ENCODE measurements around the gene LEMD1. TPM values are rescaled to one million over a fixed set of nuclear protein-coding genes. Genes with fewer than 3 reads are reported as not detected.
A peak's percentile ranks its signal among the peaks of the same experiment; 100 is the strongest.
"Not testable (repeated sequence)": the region's sequence is repeated elsewhere in the genome, so short reads cannot be mapped to it uniquely, and the experiment has no call there.

The LEMD1 gene
- total RNA-seq, 2 experiments from 2014 or later, result 0.66 to 0.79 TPM

DNA sequence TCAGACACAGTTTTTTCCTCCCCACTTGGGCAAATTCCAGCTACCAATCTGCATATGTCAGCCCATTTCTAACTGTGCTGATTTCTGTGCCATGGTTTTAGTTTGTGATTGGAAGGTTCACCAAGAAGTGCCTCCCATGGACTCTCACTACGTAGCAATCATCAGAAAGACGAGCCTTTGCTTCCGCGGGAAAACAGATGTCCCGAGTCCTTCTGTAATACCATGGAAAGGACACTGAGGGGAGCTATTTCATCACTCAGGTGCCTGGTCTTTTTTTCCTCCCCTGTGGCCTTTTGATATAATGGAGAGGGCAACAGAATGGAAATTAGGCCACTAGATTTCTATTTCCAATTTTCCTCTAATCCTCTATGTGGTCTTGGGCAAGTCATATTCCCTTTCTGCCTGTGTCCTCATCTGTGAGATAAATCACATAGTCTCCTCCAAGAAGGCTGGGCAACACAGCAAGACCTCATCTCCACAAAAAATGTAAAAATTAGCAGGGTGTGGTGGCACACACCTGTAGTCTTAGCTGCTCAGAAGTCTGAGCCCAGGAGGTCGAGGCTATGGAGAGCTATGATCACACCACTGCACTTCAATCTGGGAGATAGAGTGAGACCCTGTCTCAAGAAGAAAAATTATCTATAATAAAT, 24.8 kb downstream of the LEMD1 start:
- peak; percentile 38 for DNase-seq
- H3K4me3 Mint-ChIP-seq, result no peak overlapping the region
- H3K9me3 Mint-ChIP-seq (ENCODE audit: low read depth), result no peaks in the 10 kb centered on the region
- intact Hi-C loops (cut with DNase I, micrococcal nuclease), result loop anchor here (1.0 to 10.0 kb wide), 4 partner anchors 34 to 258 kb away; no protein-coding TSS in a partner anchor
- no peaks in the 10 kb centered on the region for H3K36me3 Mint-ChIP-seq (ENCODE audit: low read depth)
- H3K27ac Mint-ChIP-seq, result no peak overlapping the region
- H3K4me1 Mint-ChIP-seq, result no peaks in the 10 kb centered on the region
- ChIA-PET POLR2A (no interaction called here), CTCF (interaction anchor here (0.6 to 3.6 kb wide), 23 partner anchors 10 to 326 kb away, joined by 3 to 79 read pairs (median 6); no protein-coding TSS in a partner anchor)
- H3K27me3 Mint-ChIP-seq, result peaks cover 6% of the 10 kb centered on the region
- ATAC-seq, result peak; percentile 68

DNA sequence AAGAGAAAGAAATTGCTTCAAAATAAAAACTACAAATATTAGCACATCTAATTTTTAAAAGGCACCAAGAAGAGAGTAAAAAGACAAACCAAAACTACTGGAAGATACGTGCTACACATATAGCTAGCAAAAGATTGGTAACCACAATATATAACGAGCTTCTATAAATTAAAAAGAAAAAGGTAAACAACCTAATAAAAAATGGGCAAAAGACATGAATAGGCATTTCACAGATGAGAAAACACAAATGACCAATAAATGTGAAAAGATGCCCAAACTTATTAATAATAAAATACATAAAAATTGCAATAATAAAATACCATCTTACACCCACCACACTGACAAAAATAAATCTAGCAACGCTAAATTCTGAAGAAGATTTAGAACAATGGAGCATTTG, 26.2 kb downstream of the LEMD1 start:
- no peak for ATAC-seq
- intact Hi-C loops (cut with DNase I, micrococcal nuclease), result loop anchor here in 1 of 2 experiments (2.0 to 10.0 kb wide), 2 partner anchors 35 to 259 kb away; no protein-coding TSS in a partner anchor

DNA sequence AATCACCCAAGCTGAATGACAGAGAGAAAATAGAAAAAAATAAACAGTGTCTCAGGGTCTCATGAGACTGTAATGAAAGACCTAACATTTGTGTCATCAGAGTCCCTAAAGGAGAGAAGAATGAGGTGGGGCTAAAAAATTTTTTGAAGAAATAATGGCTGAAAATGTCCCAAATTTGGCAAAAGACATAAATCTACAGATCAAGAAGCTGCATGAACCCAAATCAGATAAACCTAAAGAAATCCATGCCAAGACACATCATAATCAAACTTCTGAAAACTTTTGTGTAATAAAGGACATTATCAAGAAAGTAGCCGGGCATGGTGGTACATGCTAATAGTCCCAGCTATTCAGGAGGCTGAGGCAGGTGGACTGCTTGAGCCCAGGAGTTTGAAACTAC, 29.2 kb downstream of the LEMD1 start:
- Mint-ChIP-seq H3K36me3 (ENCODE audit: low read depth) (no peaks in the 10 kb centered on the region), H3K27ac (no peak overlapping the region), H3K27me3 (peaks cover 13% of the 10 kb centered on the region), H3K9me3 (ENCODE audit: low read depth) (no peaks in the 10 kb centered on the region), H3K4me3 (no peak overlapping the region), H3K4me1 (no peaks in the 10 kb centered on the region)
- no peak for DNase-seq
- CTCF ChIA-PET, result interaction anchor here (1.3 kb wide), 1 partner anchor 132 kb away, joined by 4 read pairs; no protein-coding TSS in a partner anchor
- POLR2A ChIA-PET, result no interaction called here
- no peak for ATAC-seq
- intact Hi-C loops (cut with DNase I, micrococcal nuclease), result loop anchor here in 1 of 2 experiments (10.0 kb wide), 1 partner anchor 262 kb away; no protein-coding TSS in a partner anchor

More for the DNA sequence above, 26.2 kb downstream of the LEMD1 start:
- Mint-ChIP-seq H3K36me3 (ENCODE audit: low read depth) (no peaks in the 10 kb centered on the region), H3K4me3 (no peak overlapping the region), H3K9me3 (ENCODE audit: low read depth) (no peaks in the 10 kb centered on the region), H3K4me1 (no peaks in the 10 kb centered on the region), H3K27me3 (peaks cover 11% of the 10 kb centered on the region), H3K27ac (no peak overlapping the region)
- no peak for DNase-seq
- ChIA-PET CTCF (interaction anchor here (0.7 to 3.6 kb wide), 10 partner anchors 9 to 138 kb away, joined by 3 to 79 read pairs (median 6); no protein-coding TSS in a partner anchor), POLR2A (interaction anchor here (0.6 kb wide), 1 partner anchor 309 kb away, joined by 4 read pairs; no protein-coding TSS in a partner anchor)

DNA sequence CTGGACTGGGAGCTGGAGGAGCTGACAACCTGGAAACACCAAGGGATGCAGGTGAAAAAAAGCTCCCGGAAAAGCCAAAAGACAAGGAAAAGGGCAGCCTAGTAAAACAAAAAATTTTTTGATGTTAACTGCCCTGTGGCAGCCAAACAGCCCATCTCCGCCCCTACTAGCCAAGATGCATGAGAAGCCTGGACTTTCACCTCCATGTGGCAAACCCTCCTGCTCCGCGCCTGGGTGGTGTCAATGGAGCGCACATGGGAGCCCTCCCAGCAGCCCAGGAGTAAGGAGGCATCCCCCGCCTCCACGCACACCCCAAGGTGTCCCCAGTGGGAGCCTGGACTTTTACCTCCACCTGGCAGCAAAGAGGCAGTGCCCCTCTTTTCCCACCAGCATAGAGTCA, 30.5 kb downstream of the LEMD1 start:
- POLR2A ChIA-PET, result no interaction called here

DNA sequence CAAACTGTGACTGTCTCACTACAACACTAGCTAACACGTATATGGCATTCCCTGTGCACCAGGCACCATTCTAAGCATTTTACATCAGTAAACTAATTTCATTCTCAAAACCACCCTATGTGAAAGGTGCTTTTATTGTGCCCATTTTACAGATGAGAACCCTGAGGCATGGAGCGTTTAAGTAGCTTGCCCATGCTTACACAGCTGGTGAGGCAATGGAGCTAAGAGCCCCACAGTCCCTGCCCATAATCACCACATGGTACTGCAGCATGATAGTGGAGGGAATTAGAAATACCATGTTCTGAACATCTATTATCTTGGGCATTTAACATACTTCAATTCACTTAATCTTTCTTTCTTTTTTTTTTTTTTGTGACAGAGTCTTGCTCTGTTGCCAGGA, 34.0 kb downstream of the LEMD1 start:
- ChIA-PET POLR2A (no interaction called here), CTCF (interaction anchor here (1.3 to 3.2 kb wide), 4 partner anchors 9 to 137 kb away, joined by 3 to 19 read pairs (median 6); no protein-coding TSS in a partner anchor)
- no peak overlapping the region for H3K4me3 Mint-ChIP-seq
- no peak overlapping the region for H3K27ac Mint-ChIP-seq
- ATAC-seq (no peak), DNase-seq (no peak)
- no peaks in the 10 kb centered on the region for H3K4me1 Mint-ChIP-seq
- no peaks in the 10 kb centered on the region for H3K36me3 Mint-ChIP-seq (ENCODE audit: low read depth)
- H3K9me3 Mint-ChIP-seq (ENCODE audit: low read depth), result no peaks in the 10 kb centered on the region
- peaks cover 11% of the 10 kb centered on the region for H3K27me3 Mint-ChIP-seq
- intact Hi-C loops (cut with DNase I, micrococcal nuclease), result no loop called here

More for the DNA sequence above, 30.5 kb downstream of the LEMD1 start:
- Mint-ChIP-seq H3K4me3 (no peak overlapping the region), H3K9me3 (ENCODE audit: low read depth) (no peaks in the 10 kb centered on the region), H3K36me3 (ENCODE audit: low read depth) (no peaks in the 10 kb centered on the region), H3K27ac (no peak overlapping the region), H3K4me1 (no peaks in the 10 kb centered on the region), H3K27me3 (peaks cover 13% of the 10 kb centered on the region)
- CTCF ChIA-PET, result interaction anchor here (0.7 to 1.6 kb wide), 6 partner anchors 37 to 136 kb away, joined by 3 to 4 read pairs (median 3); no protein-coding TSS in a partner anchor
- DNase-seq (no peak), ATAC-seq (no peak)
- intact Hi-C loops (cut with DNase I, micrococcal nuclease), result loop anchor here in 1 of 2 experiments (10.0 kb wide), 1 partner anchor 263 kb away; no protein-coding TSS in a partner anchor

DNA sequence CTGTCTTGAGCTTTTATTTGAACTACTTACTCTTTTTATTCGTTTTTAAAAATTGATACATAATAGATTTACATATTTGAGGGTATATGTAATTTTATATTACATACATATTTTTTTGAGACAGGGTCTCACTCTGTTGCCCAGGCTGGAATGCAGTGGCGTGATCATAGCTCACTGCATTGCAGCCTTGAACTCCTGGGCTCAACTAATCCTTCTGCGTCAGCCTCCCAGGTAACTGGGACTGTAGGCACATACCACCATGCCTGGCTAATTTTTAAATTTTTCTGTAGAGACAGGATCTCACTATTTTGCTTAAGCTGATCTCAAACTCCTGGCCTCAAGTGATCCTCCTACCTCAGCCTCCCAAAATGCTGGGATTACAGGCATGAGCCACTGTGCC, 38.9 kb downstream of the LEMD1 start:
- DNase-seq; intact Hi-C loops (cut with DNase I, micrococcal nuclease): not testable (repeated sequence)

DNA sequence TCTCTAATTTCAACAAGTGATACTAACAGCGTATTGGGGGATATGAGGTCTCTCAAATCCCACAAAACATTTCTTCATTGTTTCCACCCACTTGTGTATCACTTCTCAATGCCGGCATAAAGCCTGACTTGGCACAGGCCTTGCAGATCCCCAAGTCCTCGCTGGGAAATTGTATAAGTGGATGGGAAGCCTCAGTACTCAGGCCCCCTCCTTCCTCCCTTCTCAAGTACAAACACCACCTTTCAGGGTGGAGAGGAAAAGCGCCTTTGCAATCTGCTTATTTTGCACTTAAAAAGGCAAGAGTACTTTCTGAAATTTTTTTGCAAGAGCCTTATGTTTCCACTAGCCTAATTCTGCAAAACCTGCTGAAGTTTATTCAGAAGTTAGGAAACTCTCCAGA, 39.3 kb downstream of the LEMD1 start:
- Mint-ChIP-seq H3K27me3 (peaks cover 8% of the 10 kb centered on the region), H3K9me3 (ENCODE audit: low read depth) (no peaks in the 10 kb centered on the region), H3K36me3 (ENCODE audit: low read depth) (no peaks in the 10 kb centered on the region), H3K4me1 (no peaks in the 10 kb centered on the region), H3K4me3 (no peak overlapping the region), H3K27ac (no peak overlapping the region)
- DNase-seq, result no peak
- ChIA-PET POLR2A (no interaction called here), CTCF (interaction anchor here (1.1 to 1.9 kb wide), 4 partner anchors 15 to 142 kb away, joined by 3 to 7 read pairs (median 6); no protein-coding TSS in a partner anchor)
- intact Hi-C loops (cut with DNase I, micrococcal nuclease), result no loop called here
- ATAC-seq, result no peak

More for the DNA sequence above, 38.9 kb downstream of the LEMD1 start:
- H3K4me3 Mint-ChIP-seq; H3K4me1 Mint-ChIP-seq; H3K9me3 Mint-ChIP-seq (ENCODE audit: low read depth); H3K36me3 Mint-ChIP-seq (ENCODE audit: low read depth); H3K27ac Mint-ChIP-seq; ATAC-seq; POLR2A ChIA-PET; H3K27me3 Mint-ChIP-seq: not testable (repeated sequence)
- CTCF ChIA-PET, result interaction anchor here (1.1 to 1.9 kb wide), 4 partner anchors 14 to 142 kb away, joined by 3 to 7 read pairs (median 6); no protein-coding TSS in a partner anchor

DNA sequence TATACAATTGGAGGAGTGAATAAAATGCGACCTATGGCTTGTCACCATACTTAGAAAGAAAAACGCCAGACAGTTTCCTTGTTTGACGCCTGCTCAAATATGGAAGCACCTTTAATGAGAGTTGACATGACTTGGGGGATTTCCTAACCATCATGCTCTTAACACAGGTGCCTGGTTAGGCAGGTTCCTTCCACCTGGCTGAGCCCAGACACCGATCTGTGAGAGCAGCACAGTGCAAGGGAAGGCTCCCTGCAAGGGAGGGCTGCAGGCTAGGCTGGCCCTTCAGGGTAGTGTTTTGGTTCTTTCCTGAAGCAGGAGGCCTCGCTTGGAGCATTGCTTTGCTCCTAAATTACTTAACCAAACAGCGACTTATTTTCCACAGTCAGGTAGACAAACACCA, 40.6 kb downstream of the LEMD1 start:
- Mint-ChIP-seq H3K4me3 (no peak overlapping the region), H3K27ac (no peak overlapping the region), H3K4me1 (no peaks in the 10 kb centered on the region), H3K27me3 (peaks cover 8% of the 10 kb centered on the region), H3K36me3 (ENCODE audit: low read depth) (no peaks in the 10 kb centered on the region), H3K9me3 (ENCODE audit: low read depth) (no peaks in the 10 kb centered on the region)
- intact Hi-C loops (cut with DNase I, micrococcal nuclease), result no loop called here
- ATAC-seq, result no peak
- POLR2A ChIA-PET, result no interaction called here
- CTCF ChIA-PET, result interaction anchor here (0.5 to 1.9 kb wide), 5 partner anchors 31 to 282 kb away, joined by 3 to 4 read pairs (median 3); no protein-coding TSS in a partner anchor
- no peak for DNase-seq

DNA sequence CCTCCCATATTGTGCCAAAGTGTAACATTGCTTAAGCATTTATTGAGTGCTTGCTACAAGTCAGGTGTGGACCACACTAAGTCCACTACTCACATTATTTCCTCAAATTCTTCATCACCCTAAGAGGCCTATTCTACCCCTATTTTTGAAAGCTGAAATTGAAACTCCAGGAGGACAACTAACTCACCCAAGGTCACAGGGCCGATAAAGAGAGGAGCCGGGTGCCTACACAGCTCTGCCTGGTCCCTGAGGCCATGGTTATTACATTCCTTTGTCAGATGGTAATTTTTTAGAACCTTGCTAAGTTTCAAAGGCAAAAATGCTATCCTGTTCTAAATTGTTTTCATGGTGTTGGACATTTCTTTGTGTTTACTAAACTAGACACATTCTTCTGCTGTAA, 41.0 kb downstream of the LEMD1 start:
- intact Hi-C loops (cut with DNase I, micrococcal nuclease), result no loop called here
- Mint-ChIP-seq H3K9me3 (ENCODE audit: low read depth) (no peaks in the 10 kb centered on the region), H3K27me3 (peaks cover 8% of the 10 kb centered on the region), H3K4me3 (no peak overlapping the region), H3K4me1 (no peaks in the 10 kb centered on the region), H3K36me3 (ENCODE audit: low read depth) (no peaks in the 10 kb centered on the region), H3K27ac (no peak overlapping the region)
- POLR2A ChIA-PET, result no interaction called here
- ATAC-seq (no peak), DNase-seq (no peak)
- CTCF ChIA-PET, result interaction anchor here (0.5 to 1.9 kb wide), 6 partner anchors 32 to 282 kb away, joined by 3 to 4 read pairs (median 3); no protein-coding TSS in a partner anchor

DNA sequence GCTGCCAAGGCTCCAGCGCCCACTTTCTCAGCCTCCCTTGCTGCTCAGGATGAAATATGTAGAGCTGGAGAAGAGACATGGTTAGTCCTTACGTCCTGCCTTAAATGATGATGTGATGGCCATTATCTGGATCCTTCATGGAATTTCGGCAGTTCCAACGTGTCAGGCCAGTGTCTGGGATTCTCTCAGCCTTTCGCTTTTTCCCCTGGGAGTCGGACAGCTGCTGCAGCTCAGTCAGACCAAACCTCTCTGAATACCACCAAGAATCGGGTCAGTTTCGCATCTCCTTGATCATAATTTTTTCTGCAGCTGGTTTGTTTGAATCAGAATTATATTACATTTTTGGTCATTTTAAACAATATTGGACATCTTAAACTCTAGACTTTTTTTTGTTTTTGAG, 42.8 kb downstream of the LEMD1 start:
- ATAC-seq (no peak), DNase-seq (no peak)
- Mint-ChIP-seq H3K4me3 (no peak overlapping the region), H3K27me3 (peaks cover 8% of the 10 kb centered on the region), H3K4me1 (peaks cover 10% of the 10 kb centered on the region), H3K27ac (no peak overlapping the region), H3K36me3 (ENCODE audit: low read depth) (no peaks in the 10 kb centered on the region), H3K9me3 (ENCODE audit: low read depth) (no peaks in the 10 kb centered on the region)
- intact Hi-C loops (cut with DNase I, micrococcal nuclease), result no loop called here
- POLR2A ChIA-PET, result no interaction called here
- CTCF ChIA-PET, result interaction anchor here (0.7 to 1.8 kb wide), 2 partner anchors 18 to 59 kb away, joined by 3 to 6 read pairs; no protein-coding TSS in a partner anchor

DNA sequence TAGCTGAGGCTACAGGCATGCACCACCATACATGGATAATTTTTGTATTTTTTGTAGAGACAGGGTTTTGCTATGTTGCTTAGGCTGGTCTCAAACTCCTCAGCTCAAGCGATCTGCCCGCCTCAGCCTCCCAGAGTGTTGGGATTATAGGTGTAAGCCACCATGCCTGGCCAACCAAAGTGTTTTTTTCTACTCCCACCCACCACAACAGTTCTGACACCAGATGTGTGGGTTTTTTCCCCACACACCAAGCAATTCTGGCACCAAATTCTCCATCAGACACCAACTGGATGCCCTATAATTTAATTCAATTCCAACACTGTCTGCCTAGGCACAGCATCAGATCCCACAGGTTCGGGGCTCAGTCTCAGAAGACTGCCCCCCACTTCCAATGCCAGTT, 44.5 kb downstream of the LEMD1 start:
- intact Hi-C loops (cut with DNase I, micrococcal nuclease), result no loop called here
- Mint-ChIP-seq H3K9me3 (ENCODE audit: low read depth) (no peaks in the 10 kb centered on the region), H3K27ac (no peak overlapping the region), H3K4me3 (no peak overlapping the region), H3K36me3 (ENCODE audit: low read depth) (no peaks in the 10 kb centered on the region), H3K27me3 (peaks cover 10% of the 10 kb centered on the region), H3K4me1 (peaks cover 20% of the 10 kb centered on the region)
- DNase-seq (no peak), ATAC-seq (no peak)
- POLR2A ChIA-PET, result no interaction called here
- CTCF ChIA-PET, result interaction anchor here (1.2 to 1.9 kb wide), 2 partner anchors 23 to 130 kb away, joined by 3 to 7 read pairs; no protein-coding TSS in a partner anchor

Data from activated CD4-positive, alpha-beta T cell treated with anti-CD3 and anti-CD28 coated beads for 36 hours (primary cell).